H1 (cell line): ENCODE data around the gene GBF1. TPM values are rescaled to one million over a fixed set of nuclear protein-coding genes. Genes with fewer than 3 reads are reported as not detected.

Experiments
- TAF1 ChIP-seq: IDR thresholded peaks from 2 replicates; pipeline ENCODE4 v1.6.1; 2011; ENCODE audit warnings: mild to moderate bottlenecking, low read depth, low read length
- polyA plus RNA-seq, 7 experiments: library from polyadenylated mRNA; depleted of rRNA in 3 of 7; stranded (reverse) in 5 of 7; unstranded in 2 of 7; fragments of >200 nt in 5 of 7; fragments of 200-250 nt in 2 of 7; gene quantifications; 1 replicate in 5 of 7; 2 replicates in 1 of 7; 4 replicates in 1 of 7; pipeline versions ENCODE4 v1.2.1 to v1.2.3, GENCODE V29; 2011 to 2013; ENCODE audit warnings: missing spikeins in 2 of 7, mixed read lengths in 2 of 7
- total RNA-seq: library from RNA; stranded (reverse); fragmentation: NEBNext Ultra II Directional; extraction: Animal tissue kit (Norgen Biotek cat#: 25700); gene quantifications from 2 replicates; pipeline ENCODE4 v1.2.1, GENCODE V29; 2021

Gene GBF1
- total and polyA plus RNA-seq, 2 of the 8 experiments (the other 6 are each of a cell fraction or from before 2014, with no cell fraction given), result 11.0 to 25.5 TPM

GRCh38 chr10:102237711-102238252 is 7.5 kb upstream of the GBF1 start (continued):
- no peak for TF ChIP-seq TAF1
